A549 (cell line): ENCODE measurements around the gene HOXA11. TPM values are rescaled to one million over a fixed set of nuclear protein-coding genes. Genes with fewer than 3 reads are reported as not detected.

ENCODE experiments used
- ATAC-seq, 2 experiments: fragments of 200-7000 bp in 1 of 2; fragments of >200 bp in 1 of 2; cut with Nextera tagmentation in 1 of 2; cut with Tn5 transposase in 1 of 2; 3 replicates each; pipeline versions ENCODE4 v1.8.0 to v1.9.1; 2018 to 2020; ENCODE audit warnings: mild to moderate bottlenecking in 1 of 2, moderate library complexity in 1 of 2
- CTCF ChIA-PET: fragments of 300-600 bp; sonication (Branson Sonifier 250); formaldehyde crosslinking; extraction: SDS; loops from one replicate; lab custom pipeline; 2021; ENCODE audit warnings: antibody characterized with exemption, inconsistent platforms; lab: Yijun Ruan, JAX
- POLR2A ChIA-PET: fragments of 350-600 bp; formaldehyde crosslinking; extraction: SDS; loops from one replicate; lab custom pipeline; 2021; ENCODE audit warnings: antibody characterized with exemption, inconsistent platforms; lab: Yijun Ruan, JAX
- DNase-seq, 2 experiments: peaks; one replicate each; pipeline versions ENCODE4 v3.0.0 to v3.0.0-alpha.2; 2011 to 2016; ENCODE audit warnings: low read depth in 1 of 2, low spot score in 1 of 2
- FAIRE-seq: peaks from 2 replicates; lab custom pipeline; 2011; peaks lifted over from hg19 to GRCh38; lab: Jason Lieb, UNC
- H3K27ac ChIP-seq, 2 experiments: fragments of >200 bp; sonication (Bioruptor Twin); formaldehyde crosslinking; 3 replicates each; pipeline ENCODE4 v1.5.1; 2016 to 2017
- H3K4me1 ChIP-seq: fragments of >200 bp; sonication (Bioruptor Twin); formaldehyde crosslinking; 3 replicates; pipeline ENCODE4 v1.6.1; 2016
- H3K4me2 ChIP-seq: fragments of >200 bp; sonication (Bioruptor Twin); formaldehyde crosslinking; 3 replicates; pipeline ENCODE4 v1.6.1; 2016
- H3K4me3 ChIP-seq: fragments of >200 bp; sonication (Bioruptor Twin); formaldehyde crosslinking; 3 replicates; pipeline ENCODE4 v1.5.1; 2016
- H3K9me3 ChIP-seq: fragments of >200 bp; sonication (Bioruptor Twin); formaldehyde crosslinking; 3 replicates; pipeline ENCODE4 v1.6.1; 2016
- ATOH8 ChIP-seq: fragments of 250-450 bp; sonication (Bioruptor Pico); IDR thresholded peaks from 2 replicates; pipeline ENCODE4 v1.5.0; 2020; ENCODE audit warnings: low read depth, mild to moderate bottlenecking, moderate library complexity
- BHLHE40 ChIP-seq: IDR thresholded peaks from 2 replicates; pipeline ENCODE4 v1.6.1; 2012; ENCODE audit warnings: low read depth, low read length, inconsistent platforms
- CBX2 ChIP-seq: fragments of 200-600 bp; sonication (generic); IDR thresholded peaks from 2 replicates; pipeline ENCODE4 v1.6.1; 2016; ENCODE audit warnings: low read depth, mild to moderate bottlenecking, borderline replicate concordance
- CTCF ChIP-seq: fragments of >200 bp; sonication (Bioruptor Twin); formaldehyde crosslinking; IDR thresholded peaks from 3 replicates; pipeline ENCODE4 v1.5.1; 2016
- E2F6 ChIP-seq: IDR thresholded peaks from 2 replicates; pipeline ENCODE4 v1.6.1; 2012; ENCODE audit warnings: low read depth, borderline replicate concordance
- EHF ChIP-seq: fragments of 250-450 bp; sonication (Bioruptor Pico); IDR thresholded peaks from 2 replicates; pipeline ENCODE4 v1.5.0; 2020; ENCODE audit warnings: mild to moderate bottlenecking
- EP300 ChIP-seq, 2 experiments: fragments of >200 bp; sonication (Bioruptor Twin); formaldehyde crosslinking; IDR thresholded peaks; 2 replicates in 1 of 2; 3 replicates in 1 of 2; pipeline ENCODE4 v1.6.1; 2016 to 2017
- HOXB5 ChIP-seq: fragments of 250-450 bp; sonication (Bioruptor Pico); IDR thresholded peaks from 2 replicates; pipeline ENCODE4 v1.5.0; 2020; ENCODE audit warnings: mild to moderate bottlenecking, moderate library complexity
- KDM1A ChIP-seq: fragments of 200-600 bp; sonication (generic); IDR thresholded peaks from 2 replicates; pipeline ENCODE4 v1.6.1; 2016; ENCODE audit warnings: low read depth, mild to moderate bottlenecking
- MAX ChIP-seq: IDR thresholded peaks from 2 replicates; pipeline ENCODE4 v1.6.1; 2012
- MAZ ChIP-seq: fragments of 150-350 bp; IDR thresholded peaks from 2 replicates; pipeline ENCODE4 v1.6.1; 2014; ENCODE audit warnings: antibody characterized with exemption, low read depth, low read length, borderline replicate concordance
- NPAS2 ChIP-seq: fragments of 250-450 bp; sonication (Bioruptor Pico); IDR thresholded peaks from 2 replicates; pipeline ENCODE4 v1.8.0; 2022; ENCODE audit warnings: mild to moderate bottlenecking, moderate library complexity, borderline replicate concordance
- RAD21 ChIP-seq, 2 experiments: fragments of >200 bp in 1 of 2; sonication (Bioruptor Twin) in 1 of 2; formaldehyde crosslinking in 1 of 2; IDR thresholded peaks in 1 of 2; conservative IDR thresholded peaks in 1 of 2; 2 replicates in 1 of 2; 3 replicates in 1 of 2; pipeline ENCODE4 v1.6.1; 2012 to 2018; ENCODE audit warnings: inconsistent platforms in 1 of 2
- SMC3 ChIP-seq: fragments of >200 bp; sonication (Bioruptor Twin); formaldehyde crosslinking; IDR thresholded peaks from 3 replicates; pipeline ENCODE4 v1.6.1; 2018; ENCODE audit warnings: inconsistent platforms
- SREBF2 ChIP-seq: fragments of 450-650 bp; IDR thresholded peaks from 2 replicates; pipeline ENCODE4 v1.6.1; 2014; ENCODE audit warnings: mild to moderate bottlenecking, moderate library complexity
- WGBS: methylation state at CpG from one replicate; pipeline ENCODE4 v1.1.6; 2017; ENCODE audit errors: missing lambda C conversion rate; 5-methylcytosine and 5-hydroxymethylcytosine counted together
- polyA plus RNA-seq, 4 experiments: library from polyadenylated mRNA; depleted of rRNA in 3 of 4; stranded (reverse); fragments of >200 nt; fragmentation: RNase III in 1 of 4; extraction: RNeasy Plus Mini Kit Qiagen cat#74134 plus additional on column Dnase treatment in 1 of 4; gene quantifications; 2 replicates in 3 of 4; 3 replicates in 1 of 4; pipeline ENCODE4 v1.2.3, GENCODE V29; 2011 to 2017
- TF ChIP-seq, protein P1 (sequence below): fragments of 250-450 bp; sonication (Bioruptor Pico); IDR thresholded peaks from 2 replicates; pipeline ENCODE4 v1.5.0; 2021; ENCODE audit warnings: mild to moderate bottlenecking, moderate library complexity, borderline replicate concordance
- TF ChIP-seq, protein P2 (sequence below): fragments of >200 bp; sonication (Bioruptor Twin); formaldehyde crosslinking; IDR thresholded peaks from 2 replicates; pipeline ENCODE4 v1.6.1; 2016
- TF ChIP-seq, protein P3 (sequence below): fragments of 450-650 bp; IDR thresholded peaks from 2 replicates; pipeline ENCODE4 v1.6.1; 2014; ENCODE audit warnings: antibody characterized with exemption
- TF ChIP-seq, protein P4 (sequence below): fragments of >200 bp; sonication (Bioruptor Twin); formaldehyde crosslinking; IDR thresholded peaks from 3 replicates; pipeline ENCODE4 v1.6.1; 2016

The HOXA11 gene
- polyA plus RNA-seq, 2 of the 4 experiments (the other 2 are of a cell fraction): 0.68 to 0.84 TPM

- TF ChIP-seq, protein P1, sequence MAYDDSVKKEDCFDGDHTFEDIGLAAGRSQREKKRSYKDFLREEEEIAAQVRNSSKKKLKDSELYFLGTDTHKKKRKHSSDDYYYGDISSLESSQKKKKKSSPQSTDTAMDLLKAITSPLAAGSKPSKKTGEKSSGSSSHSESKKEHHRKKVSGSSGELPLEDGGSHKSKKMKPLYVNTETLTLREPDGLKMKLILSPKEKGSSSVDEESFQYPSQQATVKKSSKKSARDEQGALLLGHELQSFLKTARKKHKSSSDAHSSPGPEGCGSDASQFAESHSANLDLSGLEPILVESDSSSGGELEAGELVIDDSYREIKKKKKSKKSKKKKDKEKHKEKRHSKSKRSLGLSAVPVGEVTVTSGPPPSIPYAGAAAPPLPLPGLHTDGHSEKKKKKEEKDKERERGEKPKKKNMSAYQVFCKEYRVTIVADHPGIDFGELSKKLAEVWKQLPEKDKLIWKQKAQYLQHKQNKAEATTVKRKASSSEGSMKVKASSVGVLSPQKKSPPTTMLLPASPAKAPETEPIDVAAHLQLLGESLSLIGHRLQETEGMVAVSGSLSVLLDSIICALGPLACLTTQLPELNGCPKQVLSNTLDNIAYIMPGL (CRISPR knock-in tag): no peak
- TF ChIP-seq MAX (no peak), HOXB5 (CRISPR knock-in tag) (no peak), RAD21 (conservative IDR thresholded peaks at IDR 0.05 in 1 of 2, IDR thresholded peaks at IDR 0.05 in 1 of 2) (no peak), KDM1A (no peak), MAZ (no peak), ATOH8 (CRISPR knock-in tag) (no peak), NPAS2 (CRISPR knock-in tag) (no peak), E2F6 (no peak), CBX2 (no peak), BHLHE40 (no peak), EP300 (IDR thresholded peaks at IDR 0.05) (no peak), EHF (CRISPR knock-in tag) (no peak), SREBF2 (no peak)
- TF ChIP-seq, protein P2, sequence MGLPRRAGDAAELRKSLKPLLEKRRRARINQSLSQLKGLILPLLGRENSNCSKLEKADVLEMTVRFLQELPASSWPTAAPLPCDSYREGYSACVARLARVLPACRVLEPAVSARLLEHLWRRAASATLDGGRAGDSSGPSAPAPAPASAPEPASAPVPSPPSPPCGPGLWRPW: no peak
- TF ChIP-seq, protein P3, sequence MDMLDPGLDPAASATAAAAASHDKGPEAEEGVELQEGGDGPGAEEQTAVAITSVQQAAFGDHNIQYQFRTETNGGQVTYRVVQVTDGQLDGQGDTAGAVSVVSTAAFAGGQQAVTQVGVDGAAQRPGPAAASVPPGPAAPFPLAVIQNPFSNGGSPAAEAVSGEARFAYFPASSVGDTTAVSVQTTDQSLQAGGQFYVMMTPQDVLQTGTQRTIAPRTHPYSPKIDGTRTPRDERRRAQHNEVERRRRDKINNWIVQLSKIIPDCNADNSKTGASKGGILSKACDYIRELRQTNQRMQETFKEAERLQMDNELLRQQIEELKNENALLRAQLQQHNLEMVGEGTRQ: no peak
- TF ChIP-seq, all 56 proteins: peak for 0
These were observed 26.0 kb upstream of the HOXA11 start (continued) for GRCh38 chr7:27211084-27211446.

DNA sequence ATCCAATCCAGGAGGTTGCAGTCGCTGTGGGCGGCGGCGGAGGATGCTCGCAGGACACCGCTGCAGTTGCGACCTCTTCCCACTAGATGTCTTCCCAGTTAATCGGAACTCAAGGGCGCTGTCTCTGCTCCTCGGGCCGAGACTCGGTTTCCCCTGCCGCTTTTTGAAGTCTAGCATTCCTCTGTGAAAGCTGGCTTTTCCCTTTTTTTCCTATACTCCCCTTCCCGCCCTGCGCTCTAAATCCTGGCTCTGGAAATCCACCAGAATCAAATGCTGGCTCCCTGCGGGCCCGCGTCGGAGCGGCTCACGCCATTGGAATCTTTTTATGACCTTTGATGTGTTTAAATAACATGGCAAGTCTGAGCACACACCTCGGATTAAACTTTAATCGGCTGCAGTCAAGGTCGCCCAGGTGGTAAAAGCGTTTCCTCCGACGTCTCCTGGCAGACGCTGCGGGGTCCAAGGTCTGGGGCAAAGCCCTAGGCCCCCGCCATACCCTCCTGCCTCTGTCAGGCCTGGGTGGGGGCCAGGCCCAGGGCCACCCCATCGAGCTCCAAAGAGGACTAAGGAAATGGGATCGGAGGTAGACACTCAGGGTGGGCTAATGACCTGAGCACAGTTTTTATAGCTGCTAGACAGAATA lies 25.5 kb upstream of the HOXA11 start:
- ATAC-seq (peak; percentile 91 to 94), FAIRE-seq (no peak), DNase-seq (peak; percentile 64 to 79)
- Histone ChIP-seq H3K4me1 (peaks cover 12% of the 10 kb centered on the region; the same call in 2 of the 3 replicates), H3K4me3 (peak overlapping the region; percentile 33), H3K9me3 (no peaks in the 10 kb centered on the region), H3K4me2 (peak overlapping the region; percentile 72), H3K27ac (peak overlapping the region; percentile 50 to 69)
- ChIA-PET POLR2A (no interaction called here), CTCF (interaction anchor here (0.6 to 3.8 kb wide), 52 partner anchors 9 to 887 kb away, joined by 3 to 48 read pairs (median 5); partner anchors contain the start of genes EVX1, HOXA11 and HOXA13)
- WGBS: 24% methylated on average over 30 of the region's 32 CpGs
- peak; percentile 86 for TF ChIP-seq SMC3
- TF ChIP-seq CTCF: peak; percentile 67
- peak; percentile 77 to 79 for TF ChIP-seq RAD21 (conservative IDR thresholded peaks at IDR 0.05 in 1 of 2, IDR thresholded peaks at IDR 0.05 in 1 of 2)
- TF ChIP-seq, protein P4, sequence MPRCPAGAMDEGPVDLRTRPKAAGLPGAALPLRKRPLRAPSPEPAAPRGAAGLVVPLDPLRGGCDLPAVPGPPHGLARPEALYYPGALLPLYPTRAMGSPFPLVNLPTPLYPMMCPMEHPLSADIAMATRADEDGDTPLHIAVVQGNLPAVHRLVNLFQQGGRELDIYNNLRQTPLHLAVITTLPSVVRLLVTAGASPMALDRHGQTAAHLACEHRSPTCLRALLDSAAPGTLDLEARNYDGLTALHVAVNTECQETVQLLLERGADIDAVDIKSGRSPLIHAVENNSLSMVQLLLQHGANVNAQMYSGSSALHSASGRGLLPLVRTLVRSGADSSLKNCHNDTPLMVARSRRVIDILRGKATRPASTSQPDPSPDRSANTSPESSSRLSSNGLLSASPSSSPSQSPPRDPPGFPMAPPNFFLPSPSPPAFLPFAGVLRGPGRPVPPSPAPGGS: no peak
- TF ChIP-seq, all 56 proteins: peak for 3
